Gastrocnemius medialis (tissue), 4 donors: ENCODE measurements around the gene ZNF579. TPM values are rescaled to one million over a fixed set of nuclear protein-coding genes. Genes with fewer than 3 reads are reported as not detected.

Source experiments
- ATAC-seq, 2 donors: fragments of 150-250 bp; one replicate each; pipeline ENCODE4 v1.9.1; 2016
- DNase-seq, 2 donors: peaks; one replicate each; pipeline ENCODE4 v3.0.0-alpha.2; 2019
- H3K27ac ChIP-seq, 4 donors: fragments of 200-600 bp; sonication (generic); 1 replicate in 1 of 4; 2 replicates in 3 of 4; pipeline ENCODE4 v1.5.1; 2016 to 2018; ENCODE audit warnings: mild to moderate bottlenecking in 2 of 4, moderate library complexity in 1 of 4
- H3K27me3 ChIP-seq, 3 donors: fragments of 200-600 bp; sonication (generic) in 2 of 3; 1 replicate in 1 of 3; 2 replicates in 2 of 3; pipeline versions ENCODE4 v1.5.1 to v1.6.0; 2016 to 2019; ENCODE audit warnings: mild to moderate bottlenecking in 1 of 3, moderate library complexity in 1 of 3
- H3K36me3 ChIP-seq, 2 donors: fragments of 200-600 bp; sonication (generic) in 1 of 2; one replicate each; pipeline ENCODE4 v1.5.1; 2017 to 2018
- H3K4me1 ChIP-seq, 2 donors: fragments of 200-600 bp; sonication (generic) in 1 of 2; one replicate each; pipeline ENCODE4 v1.5.1; 2016 to 2017; ENCODE audit warnings: mild to moderate bottlenecking in 2 of 2
- H3K4me3 ChIP-seq, 4 donors: fragments of 200-600 bp; sonication (generic) in 3 of 4; 1 replicate in 1 of 4; 2 replicates in 3 of 4; pipeline ENCODE4 v1.5.1; 2016 to 2019; ENCODE audit warnings: mild to moderate bottlenecking in 2 of 4
- H3K9me3 ChIP-seq, 3 donors: fragments of 200-600 bp; sonication (generic) in 2 of 3; 1 replicate in 1 of 3; 2 replicates in 2 of 3; pipeline ENCODE4 v1.5.1; 2016 to 2019
- POLR2A ChIP-seq, 2 donors: fragments of 450-650 bp; IDR thresholded peaks; one replicate each; pipeline ENCODE4 v1.6.1; 2017; ENCODE audit warnings: antibody characterized with exemption in 2 of 2, mild to moderate bottlenecking in 2 of 2, moderate library complexity in 2 of 2
- in situ Hi-C, 4 donors: fragments of 200-750 bp; cut with MboI; loops; one replicate each; pipeline versions ENCODE4 v1.15.0 to v1.8.0; 2017; ENCODE audit warnings: low sequenced_read_pairs in 4 of 4
- intact Hi-C: fragments of 100-400 bp; cut with DNase I; formaldehyde crosslinking; loops from one replicate; pipeline ENCODE4 v1.15.1; 2023; ENCODE audit warnings: low total_unique reads
- total RNA-seq, 4 donors: library from RNA; depleted of rRNA; stranded (reverse); fragments of >200 nt; gene quantifications; one replicate each; pipeline versions ENCODE4 v1.1.0 to v1.2.3, GENCODE V29; 2016
- TF ChIP-seq, protein P1 (sequence below), 5 experiments: fragments of 450-650 bp in 3 of 5; fragments of 200-600 bp in 2 of 5; sonication (generic) in 2 of 5; IDR thresholded peaks in 4 of 5; conservative IDR thresholded peaks in 1 of 5; 1 replicate in 4 of 5; 2 replicates in 1 of 5; pipeline ENCODE4 v1.5.1; 2016 to 2019; ENCODE audit warnings: antibody characterized with exemption in 5 of 5, mild to moderate bottlenecking in 3 of 5, moderate library complexity in 3 of 5

ZNF579 gene, protein sequence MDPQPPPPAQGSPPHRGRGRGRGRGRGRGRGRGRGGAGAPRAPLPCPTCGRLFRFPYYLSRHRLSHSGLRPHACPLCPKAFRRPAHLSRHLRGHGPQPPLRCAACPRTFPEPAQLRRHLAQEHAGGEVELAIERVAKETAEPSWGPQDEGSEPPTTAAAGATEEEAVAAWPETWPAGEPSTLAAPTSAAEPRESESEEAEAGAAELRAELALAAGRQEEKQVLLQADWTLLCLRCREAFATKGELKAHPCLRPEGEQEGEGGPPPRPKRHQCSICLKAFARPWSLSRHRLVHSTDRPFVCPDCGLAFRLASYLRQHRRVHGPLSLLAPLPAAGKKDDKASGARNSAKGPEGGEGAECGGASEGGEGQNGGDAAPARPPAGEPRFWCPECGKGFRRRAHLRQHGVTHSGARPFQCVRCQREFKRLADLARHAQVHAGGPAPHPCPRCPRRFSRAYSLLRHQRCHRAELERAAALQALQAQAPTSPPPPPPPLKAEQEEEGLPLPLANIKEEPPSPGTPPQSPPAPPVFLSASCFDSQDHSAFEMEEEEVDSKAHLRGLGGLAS
- 10 to 100 TPM; 15.0 to 19.3 (median 16.8) TPM for total RNA-seq

DNA sequence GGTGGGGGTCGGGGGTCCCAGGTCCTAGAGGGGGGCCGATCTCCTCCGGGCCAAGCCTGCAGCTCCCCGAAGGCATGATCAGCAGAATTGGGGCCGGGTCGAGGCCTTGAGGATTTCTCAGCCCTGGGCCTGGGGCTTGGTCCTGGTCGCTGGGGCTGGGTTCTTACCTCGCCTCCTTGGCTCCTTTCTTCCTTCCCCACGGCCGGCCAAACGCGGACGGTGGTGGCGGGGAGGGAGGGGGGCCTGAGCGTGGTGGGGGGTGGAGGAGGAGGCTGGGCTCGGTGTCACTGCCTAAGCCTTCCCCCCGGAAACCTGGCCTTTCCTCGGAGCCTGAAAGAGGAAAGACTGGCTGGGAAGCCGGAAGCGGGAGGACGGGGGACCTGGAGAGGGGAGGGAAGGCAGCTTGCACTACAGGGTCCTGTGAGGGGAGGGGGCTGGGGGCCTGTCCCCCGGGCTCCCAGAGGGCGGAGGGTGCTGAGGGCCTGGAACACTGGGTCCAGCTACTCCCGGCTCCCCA is at the start of gene ZNF579:
Gene ZNF579, minus strand, starts transcription at position 221 of the 517 bp plus-strand sequence. CDS start 1,209 bp downstream, outside the sequence.
- peaks cover 0 to 3% (median 0%) of the 10 kb centered on the region in 3 donors for H3K27me3 ChIP-seq
- in situ Hi-C loops = loop anchor here in 2 of 4 donors (10.0 kb wide), 2 partner anchors 54 to 66 kb away; no protein-coding TSS in a partner anchor
- H3K4me3 ChIP-seq = peak within 1 kb of the TSS; percentile 92 to 98 (median 96)
- intact Hi-C loops = loop anchor here (1.0 to 2.0 kb wide), 3 partner anchors 17 to 54 kb away; partner anchors contain the start of gene FIZ1
- DNase-seq = peak; percentile 75 to 85
- peaks cover 0 to 13% of the 10 kb centered on the region in 2 donors for H3K36me3 ChIP-seq
- H3K27ac ChIP-seq = peak within 1 kb of the TSS; percentile 96 to 100 (median 98)
- TF ChIP-seq, protein P1, sequence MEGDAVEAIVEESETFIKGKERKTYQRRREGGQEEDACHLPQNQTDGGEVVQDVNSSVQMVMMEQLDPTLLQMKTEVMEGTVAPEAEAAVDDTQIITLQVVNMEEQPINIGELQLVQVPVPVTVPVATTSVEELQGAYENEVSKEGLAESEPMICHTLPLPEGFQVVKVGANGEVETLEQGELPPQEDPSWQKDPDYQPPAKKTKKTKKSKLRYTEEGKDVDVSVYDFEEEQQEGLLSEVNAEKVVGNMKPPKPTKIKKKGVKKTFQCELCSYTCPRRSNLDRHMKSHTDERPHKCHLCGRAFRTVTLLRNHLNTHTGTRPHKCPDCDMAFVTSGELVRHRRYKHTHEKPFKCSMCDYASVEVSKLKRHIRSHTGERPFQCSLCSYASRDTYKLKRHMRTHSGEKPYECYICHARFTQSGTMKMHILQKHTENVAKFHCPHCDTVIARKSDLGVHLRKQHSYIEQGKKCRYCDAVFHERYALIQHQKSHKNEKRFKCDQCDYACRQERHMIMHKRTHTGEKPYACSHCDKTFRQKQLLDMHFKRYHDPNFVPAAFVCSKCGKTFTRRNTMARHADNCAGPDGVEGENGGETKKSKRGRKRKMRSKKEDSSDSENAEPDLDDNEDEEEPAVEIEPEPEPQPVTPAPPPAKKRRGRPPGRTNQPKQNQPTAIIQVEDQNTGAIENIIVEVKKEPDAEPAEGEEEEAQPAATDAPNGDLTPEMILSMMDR (IDR thresholded peaks at IDR 0.05 in 4 of 5, conservative IDR thresholded peaks at IDR 0.05 in 1 of 5) = no peak
- no peaks in the 10 kb centered on the region for H3K9me3 ChIP-seq
- peak; percentile 81 to 86 for ATAC-seq
- peaks cover 3 to 19% of the 10 kb centered on the region in 2 donors for H3K4me1 ChIP-seq

DNA sequence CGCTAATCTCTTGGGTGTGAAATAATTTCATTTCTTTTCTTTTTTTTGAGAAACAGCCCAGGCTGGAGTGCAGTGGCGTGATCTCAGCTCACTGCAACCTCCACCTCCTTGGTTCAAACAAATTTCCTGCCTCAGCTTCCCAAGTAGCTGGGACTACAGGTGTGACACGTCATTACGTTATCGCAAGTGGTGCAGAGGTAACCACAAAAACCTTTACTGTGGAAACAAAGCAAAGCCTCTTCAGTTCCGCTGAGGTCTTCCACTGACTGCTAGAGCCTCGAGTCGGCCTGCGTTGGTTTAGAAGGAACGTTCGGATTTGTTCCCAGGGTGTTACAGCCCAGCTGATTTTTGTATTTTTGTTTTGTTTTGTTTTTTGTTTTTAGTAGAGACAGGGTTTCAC is 45.7 kb upstream of the ZNF579 start:
- intact Hi-C loops = no loop called here
- TF ChIP-seq POLR2A (IDR thresholded peaks at IDR 0.05) = no peak
- TF ChIP-seq, protein P1 (IDR thresholded peaks at IDR 0.05 in 4 of 5, conservative IDR thresholded peaks at IDR 0.05 in 1 of 5) = no peak
- no peak overlapping the region for H3K4me3 ChIP-seq
- in situ Hi-C loops = loop anchor here in 3 of 4 donors (5.0 to 25.0 kb wide), 2 partner anchors 109 to 489 kb away; partner anchors contain the start of gene TNNT1 (in 1 of the 3)
- DNase-seq = no peak
- H3K27me3 ChIP-seq = no peaks in the 10 kb centered on the region
- H3K4me1 ChIP-seq = peaks cover 17 to 19% of the 10 kb centered on the region in 2 donors
- no peak for ATAC-seq
- H3K27ac ChIP-seq = no peak overlapping the region
- H3K36me3 ChIP-seq = peaks cover 0 to 5% of the 10 kb centered on the region in 2 donors
- H3K9me3 ChIP-seq = no peaks in the 10 kb centered on the region

DNA sequence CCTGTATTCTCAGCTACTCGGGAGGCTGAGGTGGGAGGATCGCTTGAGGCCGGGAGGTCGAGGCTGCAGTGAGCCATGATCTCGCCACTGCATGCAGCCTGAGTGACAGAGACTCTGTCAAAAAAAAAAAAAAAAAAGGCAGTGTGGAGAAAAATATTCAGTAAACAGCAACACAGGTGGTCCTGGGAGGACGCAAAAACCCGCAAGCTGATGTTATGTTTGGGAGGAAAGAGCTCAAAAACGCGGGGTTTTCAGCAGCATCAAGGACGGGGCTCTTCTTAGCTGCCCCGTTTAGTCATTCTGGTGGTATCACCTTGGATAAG is 44.3 kb upstream of the ZNF579 start:
- H3K36me3 ChIP-seq = peaks cover 0 to 7% of the 10 kb centered on the region in 2 donors
- intact Hi-C loops = loop anchor here (2.0 kb wide), 1 partner anchor 30 kb away; the partner anchor contains the start of gene U2AF2
- no peak for DNase-seq
- no peaks in the 10 kb centered on the region for H3K9me3 ChIP-seq
- no peak for TF ChIP-seq POLR2A (IDR thresholded peaks at IDR 0.05)
- in situ Hi-C loops = loop anchor here in 3 of 4 donors (5.0 to 25.0 kb wide), 2 partner anchors 108 to 488 kb away; partner anchors contain the start of gene TNNT1 (in 1 of the 3)
- peak overlapping the region; percentile 97 to 99 (median 98) for H3K27ac ChIP-seq
- peak overlapping the region; percentile 71 to 77 (median 74) for H3K4me3 ChIP-seq
- peaks cover 26 to 31% of the 10 kb centered on the region in 2 donors for H3K4me1 ChIP-seq
- ATAC-seq = no peak
- H3K27me3 ChIP-seq = no peaks in the 10 kb centered on the region

DNA sequence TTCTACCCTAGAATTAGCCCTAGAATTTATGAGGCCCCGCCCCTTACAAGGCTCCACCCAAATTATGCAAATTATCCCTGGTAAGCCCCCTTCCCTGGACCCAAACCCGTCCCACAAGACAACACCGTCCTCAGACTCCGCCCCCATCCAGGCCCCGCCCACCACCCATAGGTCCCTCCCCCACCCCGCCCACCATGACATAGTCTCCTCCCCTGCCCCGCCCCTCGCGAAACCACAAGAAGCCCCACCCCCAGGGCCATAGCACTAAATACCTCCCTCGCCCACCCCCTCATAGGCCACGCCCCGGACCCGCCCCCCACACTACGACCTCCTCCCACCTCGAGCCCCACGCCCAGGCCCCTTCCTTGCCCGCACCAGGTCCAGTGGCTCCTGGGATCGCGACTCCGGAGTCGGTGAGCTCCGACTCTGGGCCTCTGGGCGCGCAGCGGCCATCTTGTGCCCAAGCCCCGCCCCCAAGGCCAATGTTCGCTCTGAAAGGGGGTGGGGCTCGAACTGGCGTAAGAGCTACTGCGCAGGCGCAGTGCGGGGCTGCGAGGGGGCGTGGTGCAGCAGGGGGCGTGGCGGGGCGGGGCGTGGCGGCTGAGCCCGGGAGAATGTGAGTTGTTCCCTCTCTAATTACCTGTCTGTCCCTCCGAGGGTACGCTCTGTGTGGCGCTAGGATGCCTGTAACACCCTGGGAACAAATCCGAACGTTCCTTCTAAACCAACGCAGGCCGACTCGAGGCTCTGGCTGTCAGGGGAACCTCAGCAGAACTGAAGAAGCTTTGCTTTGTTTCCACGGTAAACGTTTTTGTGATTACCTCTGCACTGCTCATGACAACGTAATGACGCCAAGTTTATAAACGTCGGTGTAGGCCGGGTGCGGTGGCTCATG is 43.7 kb upstream of the ZNF579 start, which contains the start of gene ZNF784:
Gene ZNF784, minus strand, starts transcription at position 458 of the 895 bp plus-strand sequence. Its CDS starts 5 bp downstream, at position 453.
- intact Hi-C loops = loop anchor here (1.0 to 5.0 kb wide), 4 partner anchors 19 to 217 kb away; partner anchors contain the start of genes U2AF2, UBE2S, ZNF524 and ZNF865

More for the DNA sequence above, 43.7 kb upstream of the ZNF579 start, which contains the start of gene ZNF784:
- peak within 1 kb of the TSS; percentile 71 to 77 (median 74) for H3K4me3 ChIP-seq
- H3K27me3 ChIP-seq = no peaks in the 10 kb centered on the region
- H3K27ac ChIP-seq = peak within 1 kb of the TSS; percentile 97 to 99 (median 98)
- H3K36me3 ChIP-seq = peaks cover 0 to 7% of the 10 kb centered on the region in 2 donors
- DNase-seq (peak; percentile 89 to 91), ATAC-seq (peak; percentile 76 to 83)
- peaks cover 30 to 37% of the 10 kb centered on the region in 2 donors for H3K4me1 ChIP-seq
- H3K9me3 ChIP-seq = no peaks in the 10 kb centered on the region
- in situ Hi-C loops = loop anchor here in 3 of 4 donors (5.0 to 25.0 kb wide), 2 partner anchors 107 to 487 kb away; partner anchors contain the start of gene TNNT1 (in 1 of the 3)
- peak; percentile 38 to 49 for TF ChIP-seq POLR2A (IDR thresholded peaks at IDR 0.05)
- TF ChIP-seq, protein P1 (IDR thresholded peaks at IDR 0.05 in 4 of 5, conservative IDR thresholded peaks at IDR 0.05 in 1 of 5) = no peak
